GM12878 (cell line): ENCODE results near the gene DDX54. TPM values are rescaled to one million over a fixed set of nuclear protein-coding genes. Genes with fewer than 3 reads are reported as not detected.

Experiments used
- BHLHE40 ChIP-seq, 2 experiments: fragments of 450-650 bp in 1 of 2; IDR thresholded peaks; 2 replicates each; pipeline ENCODE4 v1.6.1; 2011 to 2017; ENCODE audit warnings: low read depth in 2 of 2, borderline replicate concordance in 1 of 2, improper control_type of control experiment in 1 of 2, low read length in 1 of 2, mild to moderate bottlenecking in 1 of 2
- CHD2 ChIP-seq: IDR thresholded peaks from 2 replicates; pipeline ENCODE4 v1.6.1; 2011; ENCODE audit warnings: low read depth, low read length, improper control_type of control experiment, borderline replicate concordance
- CREM ChIP-seq: IDR thresholded peaks from 2 replicates; pipeline ENCODE4 v1.6.1; 2014; ENCODE audit warnings: antibody characterized with exemption, low read depth
- EED ChIP-seq: sonication (generic); IDR thresholded peaks from 2 replicates; pipeline ENCODE4 v1.6.1; 2016; ENCODE audit warnings: antibody characterized with exemption, low read depth
- EP300 ChIP-seq, 2 experiments: fragments of 150-350 bp in 1 of 2; IDR thresholded peaks; 2 replicates each; pipeline ENCODE4 v1.6.1; 2011 to 2012; ENCODE audit warnings: low read depth in 2 of 2, low read length in 2 of 2, borderline replicate concordance in 1 of 2, improper control_type of control experiment in 1 of 2, inconsistent platforms in 1 of 2; ENCODE audit not compliant: control insufficient read depth in 1 of 2
- HDAC2 ChIP-seq: fragments of 200-600 bp; sonication (generic); IDR thresholded peaks from 2 replicates; pipeline ENCODE4 v1.6.1; 2017
- IKZF2 ChIP-seq, 2 experiments: fragments of 450-650 bp; IDR thresholded peaks; 2 replicates each; pipeline ENCODE4 v1.6.1; 2017; ENCODE audit warnings: mild to moderate bottlenecking in 2 of 2, moderate library complexity in 2 of 2
- MTA2 ChIP-seq: fragments of 450-650 bp; IDR thresholded peaks from 2 replicates; pipeline ENCODE4 v1.6.1; 2016; ENCODE audit warnings: low read depth, mild to moderate bottlenecking, moderate library complexity
- NBN ChIP-seq: fragments of 450-650 bp; IDR thresholded peaks from 2 replicates; pipeline ENCODE4 v1.6.1; 2016
- NFIC ChIP-seq: IDR thresholded peaks from 2 replicates; pipeline ENCODE4 v1.6.1; 2012; ENCODE audit warnings: low read depth, mild to moderate bottlenecking, inconsistent platforms, low read length, moderate library complexity
- NFYA ChIP-seq: IDR thresholded peaks from 2 replicates; pipeline ENCODE4 v1.6.1; 2011; ENCODE audit warnings: low read depth, mild to moderate bottlenecking, low read length, improper control_type of control experiment, borderline replicate concordance
- NR2F1 ChIP-seq: fragments of 450-650 bp; conservative IDR thresholded peaks from 2 replicates; pipeline ENCODE4 v1.6.1; 2017; ENCODE audit warnings: mild to moderate bottlenecking
- PAX5 ChIP-seq: IDR thresholded peaks from 2 replicates; pipeline ENCODE4 v1.6.1; 2011; ENCODE audit warnings: low read depth, low read length, borderline replicate concordance
- RCOR1 ChIP-seq: conservative IDR thresholded peaks from 2 replicates; pipeline ENCODE4 v1.6.1; 2012; ENCODE audit warnings: low read depth, low read length, improper control_type of control experiment
- RFX5 ChIP-seq: IDR thresholded peaks from 2 replicates; pipeline ENCODE4 v1.6.1; 2011; ENCODE audit warnings: low read depth, low read length, improper control_type of control experiment
- TCF12 ChIP-seq: IDR thresholded peaks from 2 replicates; pipeline ENCODE4 v1.6.1; 2011; ENCODE audit warnings: low read depth, mild to moderate bottlenecking, low read length
- ZBED1 ChIP-seq: IDR thresholded peaks from 2 replicates; pipeline ENCODE4 v1.6.1; 2016; ENCODE audit warnings: borderline replicate concordance
- ZNF217 ChIP-seq: fragments of 450-650 bp; IDR thresholded peaks from 2 replicates; pipeline ENCODE4 v1.6.1; 2017; ENCODE audit warnings: antibody characterized with exemption, mild to moderate bottlenecking
- polyA plus RNA-seq, 11 experiments: library from polyadenylated mRNA; depleted of rRNA in 4 of 11; unstranded in 6 of 11; stranded (reverse) in 5 of 11; fragments of >200 nt; fragmentation: Nextera tagmentation in 4 of 11; fragmentation: Illumina TruSeq in 1 of 11; extraction: Ambion mirVana in 4 of 11; extraction: Trizol in 1 of 11; gene quantifications; 1 replicate in 1 of 11; 2 replicates in 10 of 11; pipeline versions ENCODE4 v1.2.1 to v1.2.3, GENCODE V29; 2011 to 2016; ENCODE audit warnings: inconsistent platforms in 2 of 11, missing spikeins in 2 of 11, low read depth in 1 of 11
- total RNA-seq, 4 experiments: library from RNA; depleted of rRNA in 3 of 4; stranded (reverse); fragments of >200 nt in 3 of 4; fragmentation: Illumina TruSeq in 1 of 4; extraction: Trizol in 1 of 4; gene quantifications; 2 replicates each; pipeline versions ENCODE4 v1.2.1 to v1.2.3, GENCODE V29; 2013 to 2021
- TF ChIP-seq, protein P1 (sequence below): IDR thresholded peaks from 2 replicates; pipeline ENCODE4 v1.6.1; 2012; ENCODE audit warnings: mild to moderate bottlenecking, low read depth, low read length
- TF ChIP-seq, protein P2 (sequence below): fragments of 450-650 bp; IDR thresholded peaks from 2 replicates; pipeline ENCODE4 v1.6.1; 2018; ENCODE audit warnings: mild to moderate bottlenecking, low read depth, moderate library complexity; ENCODE audit not compliant: partially characterized antibody
- TF ChIP-seq, protein P3 (sequence below): fragments of 450-650 bp; IDR thresholded peaks from 2 replicates; pipeline ENCODE4 v1.6.1; 2017; ENCODE audit warnings: mild to moderate bottlenecking, moderate library complexity

Gene DDX54
- total and polyA plus RNA-seq, 10 of the 15 experiments (the other 5 are each of a cell fraction or from before 2014, with no cell fraction given): 1.9 to 115 (median 56.3) TPM

DNA sequence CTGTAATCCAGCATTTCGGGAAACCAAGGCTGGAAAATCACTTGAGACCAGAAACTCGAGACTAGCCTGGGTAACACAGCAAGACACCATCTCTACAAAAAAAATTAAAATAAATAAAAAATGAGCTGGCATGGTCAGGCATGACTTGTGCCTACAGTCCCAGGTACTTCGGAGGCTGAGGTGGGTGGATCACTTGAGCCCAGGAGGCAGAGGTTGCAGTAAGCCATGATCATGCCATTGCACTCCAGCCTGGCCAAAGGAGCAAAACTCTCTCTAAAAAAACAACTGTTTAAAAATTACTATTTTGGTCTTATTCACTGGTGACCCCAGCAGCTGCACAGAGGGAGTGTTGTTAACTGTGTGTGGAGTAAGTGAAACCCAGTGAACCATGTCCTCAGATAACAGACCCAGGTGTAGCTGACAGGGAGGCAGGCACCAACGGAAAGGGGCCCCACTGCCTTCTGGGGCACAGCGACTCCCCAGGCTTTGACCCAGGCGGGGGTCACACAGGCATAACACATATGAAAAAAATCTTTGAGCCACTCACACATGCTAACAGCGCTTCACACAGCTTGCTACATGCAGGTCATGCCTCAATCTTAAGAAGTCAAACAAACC lies 12.1 kb downstream of the DDX54 start (continued):
- TF ChIP-seq, protein P1, sequence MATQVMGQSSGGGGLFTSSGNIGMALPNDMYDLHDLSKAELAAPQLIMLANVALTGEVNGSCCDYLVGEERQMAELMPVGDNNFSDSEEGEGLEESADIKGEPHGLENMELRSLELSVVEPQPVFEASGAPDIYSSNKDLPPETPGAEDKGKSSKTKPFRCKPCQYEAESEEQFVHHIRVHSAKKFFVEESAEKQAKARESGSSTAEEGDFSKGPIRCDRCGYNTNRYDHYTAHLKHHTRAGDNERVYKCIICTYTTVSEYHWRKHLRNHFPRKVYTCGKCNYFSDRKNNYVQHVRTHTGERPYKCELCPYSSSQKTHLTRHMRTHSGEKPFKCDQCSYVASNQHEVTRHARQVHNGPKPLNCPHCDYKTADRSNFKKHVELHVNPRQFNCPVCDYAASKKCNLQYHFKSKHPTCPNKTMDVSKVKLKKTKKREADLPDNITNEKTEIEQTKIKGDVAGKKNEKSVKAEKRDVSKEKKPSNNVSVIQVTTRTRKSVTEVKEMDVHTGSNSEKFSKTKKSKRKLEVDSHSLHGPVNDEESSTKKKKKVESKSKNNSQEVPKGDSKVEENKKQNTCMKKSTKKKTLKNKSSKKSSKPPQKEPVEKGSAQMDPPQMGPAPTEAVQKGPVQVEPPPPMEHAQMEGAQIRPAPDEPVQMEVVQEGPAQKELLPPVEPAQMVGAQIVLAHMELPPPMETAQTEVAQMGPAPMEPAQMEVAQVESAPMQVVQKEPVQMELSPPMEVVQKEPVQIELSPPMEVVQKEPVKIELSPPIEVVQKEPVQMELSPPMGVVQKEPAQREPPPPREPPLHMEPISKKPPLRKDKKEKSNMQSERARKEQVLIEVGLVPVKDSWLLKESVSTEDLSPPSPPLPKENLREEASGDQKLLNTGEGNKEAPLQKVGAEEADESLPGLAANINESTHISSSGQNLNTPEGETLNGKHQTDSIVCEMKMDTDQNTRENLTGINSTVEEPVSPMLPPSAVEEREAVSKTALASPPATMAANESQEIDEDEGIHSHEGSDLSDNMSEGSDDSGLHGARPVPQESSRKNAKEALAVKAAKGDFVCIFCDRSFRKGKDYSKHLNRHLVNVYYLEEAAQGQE: no peak
- TF ChIP-seq TCF12: peak; percentile 68; the same call in 1 of the 2 replicates
- 0 out of 4 replicates have a peak, but pooled peaks of 1 of the 2 experiments have one; percentile 27 for TF ChIP-seq BHLHE40 (IDR thresholded peaks at IDR 0.05; ENCODE audit: borderline replicate concordance in 1 of 2, low read depth in 2 of 2, low read length in 1 of 2)
- no peak for TF ChIP-seq RFX5
- TF ChIP-seq NFYA: no peak
- peak; percentile 40; the same call in 1 of the 2 replicates for TF ChIP-seq MTA2
- peak; percentile 20; the same call in 1 of the 2 replicates for TF ChIP-seq CHD2
- peak in 1 of 2 experiments; percentile 59; a peak in 1 of 4 replicates for TF ChIP-seq EP300 (IDR thresholded peaks at IDR 0.05; ENCODE audit: borderline replicate concordance in 1 of 2, control insufficient read depth in 1 of 2, low read depth in 2 of 2, low read length in 2 of 2)
- peak in 1 of 2 experiments; percentile 11; a peak in 2 of 4 replicates for TF ChIP-seq IKZF2 (IDR thresholded peaks at IDR 0.05)
- no peak for TF ChIP-seq RCOR1
- TF ChIP-seq PAX5: peak; percentile 86
- 0 out of 2 replicates have a peak, but pooled peaks have one; percentile 13 for TF ChIP-seq CREM
- TF ChIP-seq NBN: no peak
- TF ChIP-seq NR2F1: peak; percentile 72; the same call in 1 of the 2 replicates
- 0 out of 2 replicates have a peak, but pooled peaks have one; percentile 29 for TF ChIP-seq EED
- no peak for TF ChIP-seq HDAC2
- TF ChIP-seq NFIC: no peak
- TF ChIP-seq, protein P2, sequence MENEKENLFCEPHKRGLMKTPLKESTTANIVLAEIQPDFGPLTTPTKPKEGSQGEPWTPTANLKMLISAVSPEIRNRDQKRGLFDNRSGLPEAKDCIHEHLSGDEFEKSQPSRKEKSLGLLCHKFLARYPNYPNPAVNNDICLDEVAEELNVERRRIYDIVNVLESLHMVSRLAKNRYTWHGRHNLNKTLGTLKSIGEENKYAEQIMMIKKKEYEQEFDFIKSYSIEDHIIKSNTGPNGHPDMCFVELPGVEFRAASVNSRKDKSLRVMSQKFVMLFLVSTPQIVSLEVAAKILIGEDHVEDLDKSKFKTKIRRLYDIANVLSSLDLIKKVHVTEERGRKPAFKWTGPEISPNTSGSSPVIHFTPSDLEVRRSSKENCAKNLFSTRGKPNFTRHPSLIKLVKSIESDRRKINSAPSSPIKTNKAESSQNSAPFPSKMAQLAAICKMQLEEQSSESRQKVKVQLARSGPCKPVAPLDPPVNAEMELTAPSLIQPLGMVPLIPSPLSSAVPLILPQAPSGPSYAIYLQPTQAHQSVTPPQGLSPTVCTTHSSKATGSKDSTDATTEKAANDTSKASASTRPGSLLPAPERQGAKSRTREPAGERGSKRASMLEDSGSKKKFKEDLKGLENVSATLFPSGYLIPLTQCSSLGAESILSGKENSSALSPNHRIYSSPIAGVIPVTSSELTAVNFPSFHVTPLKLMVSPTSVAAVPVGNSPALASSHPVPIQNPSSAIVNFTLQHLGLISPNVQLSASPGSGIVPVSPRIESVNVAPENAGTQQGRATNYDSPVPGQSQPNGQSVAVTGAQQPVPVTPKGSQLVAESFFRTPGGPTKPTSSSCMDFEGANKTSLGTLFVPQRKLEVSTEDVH: no peak
- TF ChIP-seq ZBED1: no peak
- TF ChIP-seq, protein P3, sequence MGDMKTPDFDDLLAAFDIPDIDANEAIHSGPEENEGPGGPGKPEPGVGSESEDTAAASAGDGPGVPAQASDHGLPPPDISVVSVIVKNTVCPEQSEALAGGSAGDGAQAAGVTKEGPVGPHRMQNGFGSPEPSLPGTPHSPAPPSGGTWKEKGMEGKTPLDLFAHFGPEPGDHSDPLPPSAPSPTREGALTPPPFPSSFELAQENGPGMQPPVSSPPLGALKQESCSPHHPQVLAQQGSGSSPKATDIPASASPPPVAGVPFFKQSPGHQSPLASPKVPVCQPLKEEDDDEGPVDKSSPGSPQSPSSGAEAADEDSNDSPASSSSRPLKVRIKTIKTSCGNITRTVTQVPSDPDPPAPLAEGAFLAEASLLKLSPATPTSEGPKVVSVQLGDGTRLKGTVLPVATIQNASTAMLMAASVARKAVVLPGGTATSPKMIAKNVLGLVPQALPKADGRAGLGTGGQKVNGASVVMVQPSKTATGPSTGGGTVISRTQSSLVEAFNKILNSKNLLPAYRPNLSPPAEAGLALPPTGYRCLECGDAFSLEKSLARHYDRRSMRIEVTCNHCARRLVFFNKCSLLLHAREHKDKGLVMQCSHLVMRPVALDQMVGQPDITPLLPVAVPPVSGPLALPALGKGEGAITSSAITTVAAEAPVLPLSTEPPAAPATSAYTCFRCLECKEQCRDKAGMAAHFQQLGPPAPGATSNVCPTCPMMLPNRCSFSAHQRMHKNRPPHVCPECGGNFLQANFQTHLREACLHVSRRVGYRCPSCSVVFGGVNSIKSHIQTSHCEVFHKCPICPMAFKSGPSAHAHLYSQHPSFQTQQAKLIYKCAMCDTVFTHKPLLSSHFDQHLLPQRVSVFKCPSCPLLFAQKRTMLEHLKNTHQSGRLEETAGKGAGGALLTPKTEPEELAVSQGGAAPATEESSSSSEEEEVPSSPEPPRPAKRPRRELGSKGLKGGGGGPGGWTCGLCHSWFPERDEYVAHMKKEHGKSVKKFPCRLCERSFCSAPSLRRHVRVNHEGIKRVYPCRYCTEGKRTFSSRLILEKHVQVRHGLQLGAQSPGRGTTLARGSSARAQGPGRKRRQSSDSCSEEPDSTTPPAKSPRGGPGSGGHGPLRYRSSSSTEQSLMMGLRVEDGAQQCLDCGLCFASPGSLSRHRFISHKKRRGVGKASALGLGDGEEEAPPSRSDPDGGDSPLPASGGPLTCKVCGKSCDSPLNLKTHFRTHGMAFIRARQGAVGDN: peak; percentile 94
- TF ChIP-seq ZNF217: no peak
